Stimulated activated CD8-positive, alpha-beta memory T cell treated with anti-CD3 and anti-CD28 coated beads, Interleukin-12 subunit alpha, Interleukin-12 subunit beta, amount 100 ng/mL, for 24 hours (primary cell): ENCODE results near the gene NSMCE1.

ENCODE experiments used
- DNase-seq: peaks from one replicate; pipeline ENCODE4 v3.0.0-alpha.2; 2020; ENCODE audit errors: extremely low read depth

The NSMCE1 gene, protein sequence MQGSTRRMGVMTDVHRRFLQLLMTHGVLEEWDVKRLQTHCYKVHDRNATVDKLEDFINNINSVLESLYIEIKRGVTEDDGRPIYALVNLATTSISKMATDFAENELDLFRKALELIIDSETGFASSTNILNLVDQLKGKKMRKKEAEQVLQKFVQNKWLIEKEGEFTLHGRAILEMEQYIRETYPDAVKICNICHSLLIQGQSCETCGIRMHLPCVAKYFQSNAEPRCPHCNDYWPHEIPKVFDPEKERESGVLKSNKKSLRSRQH

DNA sequence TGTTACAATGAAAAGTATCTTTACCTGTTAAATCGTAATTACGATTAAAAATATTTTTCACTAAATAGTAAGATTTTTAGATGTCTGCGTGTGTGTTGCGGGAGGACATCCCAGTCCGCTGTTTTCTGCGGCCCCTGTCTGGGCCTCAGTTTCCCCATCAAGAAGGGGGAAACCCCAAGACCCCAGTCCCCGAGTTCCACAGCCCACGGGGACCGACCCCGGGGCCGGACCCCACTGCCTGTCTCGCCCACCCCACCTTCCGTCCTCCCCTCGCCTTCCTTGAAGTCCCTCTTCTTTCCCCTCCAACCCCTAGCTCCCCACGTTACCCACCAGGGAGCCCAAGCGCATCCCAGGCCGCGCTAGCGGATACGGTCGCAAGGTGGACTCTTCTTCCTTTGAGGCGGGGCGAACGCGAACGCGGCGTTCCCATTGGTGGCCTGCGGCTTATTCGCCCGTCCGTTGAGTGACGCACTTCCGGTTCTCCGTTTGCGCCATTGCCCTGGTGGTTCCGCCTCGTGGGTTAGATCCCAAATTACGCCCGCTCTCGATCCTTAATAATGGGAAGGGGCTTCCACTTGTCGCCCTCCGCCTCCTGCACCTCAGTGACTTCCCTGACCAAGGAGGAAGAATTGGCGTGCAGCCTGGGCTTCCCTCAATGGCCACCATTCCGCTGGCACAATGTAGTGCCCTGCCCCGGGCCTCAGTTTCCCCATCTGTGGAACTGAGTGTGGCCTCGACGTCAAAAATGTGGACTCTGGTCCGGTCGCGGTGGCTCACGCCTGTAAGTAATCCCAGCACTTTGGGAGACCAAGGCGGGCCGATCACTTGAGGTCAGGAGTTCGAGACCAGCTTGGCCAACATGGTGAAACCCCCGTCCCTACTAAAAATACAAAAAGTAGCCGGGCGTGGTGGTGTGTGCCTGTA lies at the start of gene NSMCE1:
Gene NSMCE1, minus strand, starts transcription at position 397 of the 924 bp plus-strand sequence. CDS start 11,202 bp downstream, outside the sequence.
- peak; percentile 93 for DNase-seq

DNA sequence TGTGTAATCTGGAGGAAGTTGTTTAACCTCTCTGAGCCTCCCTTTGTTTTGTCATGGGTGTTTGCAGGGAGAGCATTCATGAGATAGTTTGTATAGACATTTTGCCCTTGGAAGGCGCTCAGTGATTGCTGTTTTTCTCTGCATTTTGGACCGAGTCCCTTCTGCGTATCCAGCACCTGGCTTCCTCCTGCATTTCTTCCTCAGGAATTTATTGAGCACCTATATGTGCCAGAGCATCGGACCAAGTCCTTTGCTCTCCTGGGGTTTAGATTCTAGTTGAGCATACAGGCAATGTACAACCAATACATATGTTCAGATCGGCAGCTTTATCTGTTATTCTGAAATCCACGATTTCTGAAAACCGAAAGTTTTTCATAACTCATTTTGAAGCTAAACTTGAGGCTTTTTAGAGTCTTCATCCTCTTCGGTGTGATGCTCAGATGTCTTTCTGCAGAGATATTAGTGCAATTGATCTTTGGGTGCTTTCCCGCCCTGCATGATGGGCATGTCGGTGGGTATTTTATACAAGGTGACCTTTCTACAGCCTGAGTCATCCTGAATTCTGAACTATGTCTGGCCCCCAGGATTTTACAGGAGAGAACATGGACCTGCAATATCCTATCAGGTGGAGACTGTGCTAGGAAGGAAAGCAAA lies 49.3 kb upstream of the NSMCE1 start:
- peak; percentile 5 for DNase-seq

- DNase-seq, result no peak
These were observed 48.7 kb upstream of the NSMCE1 start for GRCh38 chr16:27317320-27317719.

DNA sequence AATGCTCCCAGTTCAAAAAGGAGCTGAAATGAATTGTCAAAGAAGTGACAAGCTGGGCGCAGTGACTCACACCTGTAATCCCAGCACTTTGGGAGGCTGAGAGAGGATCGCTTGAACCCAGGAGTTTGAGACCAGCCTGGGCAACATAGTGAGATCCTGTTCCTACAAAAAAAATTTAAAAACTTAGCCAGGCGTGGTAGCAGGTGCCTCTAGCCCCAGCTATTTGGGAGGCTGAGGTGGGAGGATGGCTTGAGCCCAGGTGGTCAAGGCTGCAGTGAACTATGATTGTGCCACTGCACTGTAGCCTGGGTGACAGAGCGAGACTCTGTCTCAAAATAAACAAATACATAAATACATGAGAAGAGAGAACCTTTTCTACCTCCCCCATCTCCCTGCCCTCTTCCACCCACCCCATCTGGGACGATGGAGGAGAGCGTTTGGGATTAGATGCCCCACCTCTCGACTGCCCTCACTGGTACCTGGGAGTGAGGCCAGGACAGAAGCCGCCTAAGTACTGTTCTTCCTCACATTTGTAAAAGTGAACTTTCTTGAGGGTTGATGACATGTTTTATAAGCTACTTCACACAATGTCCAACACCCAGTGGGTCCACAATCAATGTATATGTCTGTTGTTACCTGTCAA lies 47.6 kb upstream of the NSMCE1 start:
- DNase-seq, result no peak

- DNase-seq, result peak; percentile 15
These were observed 46.9 kb upstream of the NSMCE1 start for GRCh38 chr16:27315333-27316037.

- no peak for DNase-seq
These were observed 46.4 kb upstream of the NSMCE1 start for GRCh38 chr16:27314986-27315332.

DNA sequence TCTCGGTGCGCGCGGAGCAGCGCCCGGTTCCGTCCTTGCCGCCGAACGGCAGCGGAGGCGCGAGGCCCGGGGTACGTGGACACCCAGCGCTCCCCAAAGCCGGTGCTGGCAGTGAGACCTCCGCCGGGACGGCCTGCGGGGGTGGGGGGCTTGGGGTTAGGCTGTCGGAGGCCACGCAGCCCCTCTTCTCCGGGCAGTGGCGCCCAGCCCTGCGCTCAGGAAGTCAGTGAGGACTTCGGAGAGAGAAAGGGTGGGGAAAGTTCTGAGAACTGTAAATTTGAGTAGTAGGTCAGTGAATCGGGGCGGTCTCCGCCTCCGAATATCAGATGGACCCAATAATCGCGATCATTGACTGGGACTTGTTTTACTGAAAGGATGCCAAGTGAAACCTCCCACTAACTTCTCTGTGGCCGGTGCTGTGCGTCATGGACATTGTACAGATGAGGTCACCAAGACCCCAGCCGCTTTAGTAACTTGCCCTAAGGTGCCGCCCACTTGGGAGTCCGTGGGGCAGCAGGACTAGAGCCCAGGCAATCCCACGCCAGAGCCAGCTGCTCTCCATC lies 45.7 kb upstream of the NSMCE1 start:
- DNase-seq, result no peak

- no peak for DNase-seq
These were observed 45.0 kb upstream of the NSMCE1 start, which contains the start of gene IL4R for GRCh38 chr16:27313422-27314160. Gene IL4R (plus strand): TSS chr16:27313974. CDS start chr16:27340204, 26,230 bp downstream.

DNA sequence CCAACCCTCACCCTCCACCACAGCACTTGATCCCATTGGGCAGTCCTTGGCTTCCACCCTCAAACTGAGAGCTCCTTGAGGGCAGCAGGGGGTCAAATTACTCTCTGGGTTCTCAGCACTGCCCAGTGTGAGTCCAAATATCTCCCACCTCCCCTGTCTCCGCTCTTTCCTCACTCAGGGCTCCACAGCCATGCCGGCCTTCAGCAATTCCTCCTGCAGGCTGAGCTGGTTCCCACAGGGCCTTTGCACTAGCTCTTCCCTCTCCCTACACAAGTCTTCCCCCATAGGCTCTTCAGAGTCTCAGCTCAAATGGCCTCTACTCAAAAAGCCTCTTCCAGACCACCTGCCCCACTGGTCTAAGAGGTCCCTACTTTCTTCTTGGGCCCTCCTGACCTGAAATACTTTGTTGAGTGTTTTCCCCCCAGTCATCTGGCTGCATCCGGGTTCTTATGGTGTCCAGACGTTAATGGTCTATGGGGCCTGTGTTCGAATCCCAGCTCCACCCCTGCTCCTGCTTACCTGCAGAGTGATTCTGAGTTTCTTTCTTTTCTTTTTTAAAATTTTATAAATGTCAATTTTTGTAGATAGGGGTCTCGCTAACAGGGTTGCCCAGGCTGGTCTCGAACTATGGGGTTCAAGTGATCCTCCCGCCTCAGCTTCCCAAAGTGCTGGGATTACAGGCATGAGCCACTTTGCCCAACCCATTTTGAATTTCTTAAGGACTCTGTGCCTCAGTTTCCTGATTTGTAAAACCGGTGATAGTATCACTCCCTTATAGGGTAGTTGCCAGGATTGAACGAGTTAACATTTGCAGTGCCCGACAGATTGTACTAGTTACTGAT lies 44.2 kb upstream of the NSMCE1 start:
- no peak for DNase-seq

DNA sequence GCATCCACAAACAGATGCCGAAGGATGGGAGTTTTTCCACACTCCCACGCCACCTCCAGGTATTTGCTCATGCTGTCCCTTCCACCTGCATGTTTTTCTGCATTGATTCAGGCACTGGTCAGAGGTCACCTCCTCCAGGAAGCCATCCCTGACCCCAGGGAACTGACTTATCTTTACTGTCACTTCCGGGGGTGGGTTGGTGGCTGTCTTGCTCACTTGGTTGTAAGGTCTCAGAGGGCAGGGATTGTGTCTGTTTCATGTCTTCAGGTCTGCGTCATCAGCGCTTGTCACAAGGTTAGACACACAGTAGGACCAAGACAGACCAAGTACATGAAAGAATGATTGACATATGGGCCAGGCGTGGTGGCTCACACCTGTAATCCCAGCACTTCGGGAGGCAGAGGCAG lies 43.3 kb upstream of the NSMCE1 start:
- DNase-seq, result no peak

GRCh38 chr16:27311448-27311830 lies 42.9 kb upstream of the NSMCE1 start:
- DNase-seq, result no peak

GRCh38 chr16:27310576-27311447 lies 42.2 kb upstream of the NSMCE1 start:
- DNase-seq, result no peak

DNA sequence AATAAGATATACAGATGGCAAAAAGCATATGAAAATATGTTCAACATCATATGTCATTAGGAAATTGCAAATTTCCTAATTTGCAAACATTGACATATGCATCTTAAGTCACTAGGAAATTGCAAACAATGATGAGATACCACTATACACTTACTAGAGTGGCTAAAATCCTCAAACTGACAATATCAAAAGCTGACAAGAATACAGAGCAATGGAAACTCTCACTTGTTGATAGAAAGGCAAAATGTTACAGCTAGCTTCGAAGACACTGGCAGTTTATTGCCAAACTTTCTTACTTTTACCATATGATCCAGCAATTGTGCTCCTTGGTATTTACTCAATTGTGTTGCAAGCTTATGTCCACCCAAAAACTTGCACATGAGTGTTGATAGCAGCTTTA lies 40.2 kb upstream of the NSMCE1 start:
- DNase-seq, result no peak

DNA sequence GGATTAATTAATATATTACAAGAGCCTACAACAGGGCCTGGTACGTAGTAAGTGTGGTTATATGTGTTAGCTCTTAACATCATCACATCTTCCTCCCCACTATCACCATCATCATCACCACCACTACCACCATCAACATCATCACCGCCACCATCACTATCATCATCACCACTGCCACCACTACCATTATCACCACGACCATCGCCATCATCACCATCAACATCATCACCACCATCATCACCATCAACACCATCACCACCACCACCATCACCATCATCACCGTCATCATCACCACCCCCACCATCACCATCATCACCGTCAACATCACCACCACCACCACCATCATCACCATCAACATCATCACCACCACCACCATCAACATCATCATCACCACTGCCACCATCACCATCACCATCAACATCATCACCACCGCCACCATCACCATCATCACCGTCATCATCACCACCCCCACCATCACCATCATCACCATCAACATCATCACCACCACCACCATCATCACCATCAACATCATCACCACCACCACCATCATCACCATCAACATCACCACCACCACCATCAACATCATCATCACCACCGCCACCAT lies 37.4 kb upstream of the NSMCE1 start:
- no peak for DNase-seq

GRCh38 chr16:27304881-27305745 lies 36.5 kb upstream of the NSMCE1 start:
- no peak for DNase-seq

DNA sequence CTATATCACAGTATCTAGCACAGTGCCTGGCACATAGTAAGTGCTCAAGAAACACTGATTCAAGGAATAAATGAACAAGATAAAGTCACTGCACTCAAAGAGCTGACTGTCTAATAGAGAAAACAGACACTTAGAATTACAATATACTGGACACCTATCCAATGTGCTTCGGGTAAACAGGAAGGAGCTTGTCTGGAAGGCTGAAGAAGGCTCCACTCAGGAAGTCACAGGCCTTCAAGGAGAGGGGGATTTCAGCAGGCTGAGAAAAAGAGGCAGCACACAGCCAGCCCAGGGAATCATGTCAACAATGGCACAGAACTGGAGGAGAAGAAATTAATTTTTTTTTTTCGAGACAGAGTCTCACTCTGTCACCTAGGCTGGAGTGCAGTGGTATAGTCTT lies 35.5 kb upstream of the NSMCE1 start:
- DNase-seq, result no peak
